Mesothelial cell of epicardium (in vitro differentiated cells): ENCODE data around the gene BSDC1. TPM values are rescaled to one million over a fixed set of nuclear protein-coding genes. Genes with fewer than 3 reads are reported as not detected.
"Not testable (repeated sequence)": the region's sequence is repeated elsewhere in the genome, so short reads cannot be mapped to it uniquely, and the experiment has no call there.

Experiments
- DNase-seq, 2 experiments: peaks; one replicate each; pipeline ENCODE4 v3.0.0; 2021; ENCODE audit warnings: low spot score in 2 of 2; ENCODE audit not compliant: unreplicated experiment in 2 of 2
- H3K27ac Mint-ChIP-seq: 2 replicates; pipeline ENCODE4 v1.8.0; 2021; ENCODE audit warnings: mixed read lengths
- H3K27me3 Mint-ChIP-seq: 2 replicates; pipeline ENCODE4 v1.8.0; 2021; ENCODE audit warnings: low read depth, mixed read lengths
- H3K36me3 Mint-ChIP-seq: 2 replicates; pipeline ENCODE4 v1.8.0; 2021; ENCODE audit warnings: mixed read lengths
- H3K4me1 Mint-ChIP-seq: 2 replicates; pipeline ENCODE4 v1.8.0; 2021; ENCODE audit warnings: mixed read lengths
- H3K4me3 Mint-ChIP-seq: 2 replicates; pipeline ENCODE4 v1.8.0; 2021; ENCODE audit warnings: mild to moderate bottlenecking, moderate library complexity, mixed read lengths
- H3K9me3 Mint-ChIP-seq: 2 replicates; pipeline ENCODE4 v1.8.0; 2021; ENCODE audit warnings: mixed read lengths
- total RNA-seq: library from RNA; stranded (reverse); gene quantifications from 3 replicates; pipeline ENCODE4 v1.2.1, GENCODE V29; 2021
- TF ChIP-seq, protein P1 (sequence below): fragments of 200-600 bp; sonication (generic); IDR thresholded peaks from one replicate; pipeline ENCODE4 v1.5.0; 2021; ENCODE audit warnings: antibody characterized with exemption; ENCODE audit not compliant: unreplicated experiment

Gene BSDC1
- total RNA-seq, 1 donor from 2014 or later: 73.4 TPM

DNA sequence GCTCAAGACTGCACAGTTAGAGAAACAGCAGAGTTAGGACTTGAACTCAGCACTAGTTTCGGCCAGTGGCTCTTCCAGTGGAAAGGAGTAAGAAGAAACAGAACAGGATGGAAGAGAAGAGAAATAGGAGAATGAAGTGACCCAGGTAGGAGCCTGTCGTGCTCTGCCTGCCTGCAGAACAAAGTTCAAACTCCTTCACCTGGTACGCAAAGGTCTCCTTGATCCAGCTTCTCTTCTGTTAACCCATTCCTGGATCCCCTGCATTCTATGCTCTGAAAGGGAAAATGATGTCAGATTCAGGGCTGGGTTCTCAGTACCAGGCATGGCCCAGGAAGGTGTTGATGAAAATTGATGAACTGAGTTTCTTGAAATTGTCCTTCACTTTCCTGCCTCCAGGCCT lies 35.8 kb downstream of the BSDC1 start:
- Mint-ChIP-seq H3K36me3 (peaks cover 11% of the 10 kb centered on the region), H3K4me3 (no peak overlapping the region), H3K27ac (no peak overlapping the region), H3K4me1 (peaks cover 29% of the 10 kb centered on the region), H3K9me3 (no peaks in the 10 kb centered on the region), H3K27me3 (no peaks in the 10 kb centered on the region)
- no peak for DNase-seq
- TF ChIP-seq, protein P1, sequence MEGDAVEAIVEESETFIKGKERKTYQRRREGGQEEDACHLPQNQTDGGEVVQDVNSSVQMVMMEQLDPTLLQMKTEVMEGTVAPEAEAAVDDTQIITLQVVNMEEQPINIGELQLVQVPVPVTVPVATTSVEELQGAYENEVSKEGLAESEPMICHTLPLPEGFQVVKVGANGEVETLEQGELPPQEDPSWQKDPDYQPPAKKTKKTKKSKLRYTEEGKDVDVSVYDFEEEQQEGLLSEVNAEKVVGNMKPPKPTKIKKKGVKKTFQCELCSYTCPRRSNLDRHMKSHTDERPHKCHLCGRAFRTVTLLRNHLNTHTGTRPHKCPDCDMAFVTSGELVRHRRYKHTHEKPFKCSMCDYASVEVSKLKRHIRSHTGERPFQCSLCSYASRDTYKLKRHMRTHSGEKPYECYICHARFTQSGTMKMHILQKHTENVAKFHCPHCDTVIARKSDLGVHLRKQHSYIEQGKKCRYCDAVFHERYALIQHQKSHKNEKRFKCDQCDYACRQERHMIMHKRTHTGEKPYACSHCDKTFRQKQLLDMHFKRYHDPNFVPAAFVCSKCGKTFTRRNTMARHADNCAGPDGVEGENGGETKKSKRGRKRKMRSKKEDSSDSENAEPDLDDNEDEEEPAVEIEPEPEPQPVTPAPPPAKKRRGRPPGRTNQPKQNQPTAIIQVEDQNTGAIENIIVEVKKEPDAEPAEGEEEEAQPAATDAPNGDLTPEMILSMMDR: no peak

- H3K27me3 Mint-ChIP-seq: no peaks in the 10 kb centered on the region
- H3K27ac Mint-ChIP-seq: no peak overlapping the region
- TF ChIP-seq, protein P1: no peak
- H3K36me3 Mint-ChIP-seq: peaks cover 11% of the 10 kb centered on the region
- DNase-seq: no peak
- H3K9me3 Mint-ChIP-seq: no peaks in the 10 kb centered on the region
- H3K4me3 Mint-ChIP-seq: no peak overlapping the region
- peaks cover 30% of the 10 kb centered on the region for H3K4me1 Mint-ChIP-seq
Observed at GRCh38 chr1:32357614-32358013, 36.6 kb downstream of the BSDC1 start.

- H3K36me3 Mint-ChIP-seq: peaks cover 11% of the 10 kb centered on the region
- H3K27me3 Mint-ChIP-seq: no peaks in the 10 kb centered on the region
- H3K4me3 Mint-ChIP-seq: no peak overlapping the region
- no peaks in the 10 kb centered on the region for H3K9me3 Mint-ChIP-seq
- TF ChIP-seq, protein P1: no peak
- no peak overlapping the region for H3K27ac Mint-ChIP-seq
- DNase-seq: no peak
- H3K4me1 Mint-ChIP-seq: peaks cover 31% of the 10 kb centered on the region
Observed at GRCh38 chr1:32356478-32356877, 37.8 kb downstream of the BSDC1 start.

DNA sequence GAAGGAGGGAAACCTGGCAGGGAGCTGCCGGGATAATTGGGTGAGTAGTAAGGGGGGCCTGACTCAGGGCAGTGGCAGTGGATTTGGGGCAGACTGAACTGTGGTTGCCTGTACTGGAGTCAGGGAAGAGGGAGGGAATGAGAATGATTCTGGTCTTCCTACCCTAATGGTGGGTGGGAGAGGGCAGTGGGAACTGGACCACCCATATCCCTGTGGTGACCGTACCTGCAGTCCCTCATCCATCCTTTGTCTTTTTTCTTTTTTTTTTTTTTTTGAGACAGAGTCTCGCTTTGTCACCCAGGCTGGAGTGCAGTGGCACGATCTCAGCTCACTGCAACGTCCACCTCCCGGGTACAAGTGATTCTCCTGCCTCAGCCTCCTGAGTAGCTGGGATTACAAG lies 38.5 kb downstream of the BSDC1 start:
- H3K9me3 Mint-ChIP-seq, H3K27ac Mint-ChIP-seq, H3K27me3 Mint-ChIP-seq: not testable (repeated sequence)

DNA sequence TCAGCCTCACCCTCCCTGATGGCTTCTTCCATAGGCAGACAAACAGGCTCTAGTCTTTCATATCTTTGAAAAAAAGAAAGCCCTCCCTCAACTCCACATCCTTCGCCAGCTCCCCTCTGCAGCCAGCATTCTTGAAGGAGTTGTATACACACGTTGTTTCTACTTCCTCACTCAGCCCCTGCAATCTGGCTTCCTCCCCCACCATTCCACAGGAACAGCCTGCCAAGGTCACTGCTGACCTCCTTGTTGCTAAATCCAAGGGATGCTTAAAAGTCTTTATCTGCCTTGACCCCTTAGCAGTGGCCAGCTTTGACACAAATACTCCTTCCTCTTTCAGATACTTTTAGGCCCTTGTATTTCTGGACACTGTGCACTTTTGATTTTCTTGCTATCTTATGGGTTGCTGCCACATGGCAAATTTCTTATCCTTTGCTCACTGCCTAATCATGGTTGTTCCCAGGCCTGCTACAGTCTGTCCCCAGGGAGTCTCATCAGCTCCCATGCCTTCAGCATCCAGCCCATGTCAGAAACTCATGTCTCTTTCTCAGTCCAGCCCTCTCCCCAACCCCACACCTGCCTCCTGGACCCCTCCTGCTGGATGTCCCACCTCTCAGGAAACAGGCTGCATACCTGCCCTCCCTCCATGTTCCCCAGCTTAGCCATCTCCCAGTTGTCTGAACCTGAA lies 40.2 kb downstream of the BSDC1 start:
- Mint-ChIP-seq H3K4me1 (peaks cover 28% of the 10 kb centered on the region), H3K4me3 (peak overlapping the region; percentile 56), H3K27ac (peak overlapping the region; percentile 95), H3K36me3 (peaks cover 11% of the 10 kb centered on the region), H3K27me3 (no peaks in the 10 kb centered on the region), H3K9me3 (no peaks in the 10 kb centered on the region)
- TF ChIP-seq, protein P1: no peak
- no peak for DNase-seq

More for the DNA sequence above, 38.5 kb downstream of the BSDC1 start:
- H3K36me3 Mint-ChIP-seq: peaks cover 11% of the 10 kb centered on the region
- not testable (repeated sequence) for H3K4me3 Mint-ChIP-seq, DNase-seq
- peaks cover 28% of the 10 kb centered on the region for H3K4me1 Mint-ChIP-seq

DNA sequence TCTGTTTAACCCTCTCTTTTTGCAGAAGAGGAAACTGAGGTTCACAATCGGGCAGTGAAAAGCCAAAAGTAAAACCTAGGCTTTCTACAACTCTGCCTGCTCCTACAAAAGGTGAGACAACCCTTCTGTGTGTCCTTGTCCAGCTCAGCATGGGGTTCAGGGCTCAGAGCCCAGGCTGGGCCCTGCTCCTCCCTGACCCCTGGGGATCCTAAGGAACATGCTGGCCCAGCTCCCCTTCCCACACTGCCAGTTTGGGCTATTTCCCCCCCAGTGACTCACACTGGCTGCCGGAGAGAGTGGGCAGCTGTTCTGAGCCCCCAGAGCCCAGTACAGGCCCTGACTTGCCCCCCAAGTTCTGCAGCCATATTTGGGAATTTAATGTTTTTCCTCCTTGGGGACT lies 40.8 kb downstream of the BSDC1 start:
- peak overlapping the region; percentile 95 for H3K27ac Mint-ChIP-seq
- peaks cover 28% of the 10 kb centered on the region for H3K4me1 Mint-ChIP-seq
- no peaks in the 10 kb centered on the region for H3K9me3 Mint-ChIP-seq
- no peaks in the 10 kb centered on the region for H3K27me3 Mint-ChIP-seq
- peaks cover 11% of the 10 kb centered on the region for H3K36me3 Mint-ChIP-seq
- TF ChIP-seq, protein P1: no peak
- no peak for DNase-seq
- peak overlapping the region; percentile 56 for H3K4me3 Mint-ChIP-seq
